ENCODE data around the gene MTPN. TPM values are rescaled to one million over a fixed set of nuclear protein-coding genes. Genes with fewer than 3 reads are reported as not detected.

Gene MTPN
- total and polyA plus RNA-seq, 8 donors = 33.2 to 99.3 (median 59.4) TPM

- Histone ChIP-seq H3K4me3 (no peak overlapping the region), H3K36me3 (peaks cover 0 to 3% (median 1%) of the 10 kb centered on the region in 4 donors), H3K27me3 (no peaks in the 10 kb centered on the region), H3K4me1 (peaks cover 9 to 73% (median 46%) of the 10 kb centered on the region in 4 donors), H3K9me3 (no peaks in the 10 kb centered on the region), H3K27ac (no peak overlapping the region)
- 77 to 87% (median 82%) methylated on average over 6 of the region's 6 CpGs for WGBS, 5 donors
- TF ChIP-seq CTCF (IDR thresholded peaks at IDR 0.05) (no peak), POLR2A (IDR thresholded peaks at IDR 0.05) (no peak), EP300 (IDR thresholded peaks at IDR 0.05) (no peak), POLR2AphosphoS5 (IDR thresholded peaks at IDR 0.05) (no peak)
- no peak for DNase-seq
- intact Hi-C loops (cut with DNase I; ENCODE audit: low total_unique reads) = no loop called here
Measured at GRCh38 chr7:135960709-135961451, 16.3 kb downstream of the MTPN start.

GRCh38 chr7:135959646-135960363 is 17.4 kb downstream of the MTPN start:
- intact Hi-C loops (cut with DNase I; ENCODE audit: low total_unique reads) = no loop called here
- no peaks in the 10 kb centered on the region for H3K27me3 ChIP-seq
- TF ChIP-seq EP300 (IDR thresholded peaks at IDR 0.05) (no peak), POLR2AphosphoS5 (IDR thresholded peaks at IDR 0.05) (no peak), POLR2A (IDR thresholded peaks at IDR 0.05) (no peak), CTCF (IDR thresholded peaks at IDR 0.05) (no peak)
- H3K36me3 ChIP-seq = peaks cover 0 to 4% (median 2%) of the 10 kb centered on the region in 4 donors
- H3K27ac ChIP-seq = no peak overlapping the region
- no peaks in the 10 kb centered on the region for H3K9me3 ChIP-seq
- H3K4me1 ChIP-seq = peaks cover 9 to 64% (median 41%) of the 10 kb centered on the region in 4 donors
- no peak for DNase-seq
- no peak overlapping the region for H3K4me3 ChIP-seq

GRCh38 chr7:135958173-135958572 is 19.0 kb downstream of the MTPN start:
- H3K27ac ChIP-seq = no peak overlapping the region
- DNase-seq = no peak
- TF ChIP-seq POLR2AphosphoS5 (IDR thresholded peaks at IDR 0.05) (no peak), POLR2A (IDR thresholded peaks at IDR 0.05) (no peak), EP300 (IDR thresholded peaks at IDR 0.05) (no peak), CTCF (IDR thresholded peaks at IDR 0.05) (no peak)
- WGBS, 5 donors = 94 to 98% (median 98%) methylated on average over 1 of the region's 1 CpG
- H3K27me3 ChIP-seq = no peaks in the 10 kb centered on the region
- intact Hi-C loops (cut with DNase I; ENCODE audit: low total_unique reads) = no loop called here
- peaks cover 9 to 51% (median 30%) of the 10 kb centered on the region in 4 donors for H3K4me1 ChIP-seq
- H3K9me3 ChIP-seq = no peaks in the 10 kb centered on the region
- no peak overlapping the region for H3K4me3 ChIP-seq
- peaks cover 0 to 4% (median 2%) of the 10 kb centered on the region in 4 donors for H3K36me3 ChIP-seq

GRCh38 chr7:135957627-135958026 is 19.5 kb downstream of the MTPN start:
- no peak for DNase-seq
- intact Hi-C loops (cut with DNase I; ENCODE audit: low total_unique reads) = no loop called here
- TF ChIP-seq CTCF (IDR thresholded peaks at IDR 0.05) (no peak), POLR2AphosphoS5 (IDR thresholded peaks at IDR 0.05) (no peak), POLR2A (IDR thresholded peaks at IDR 0.05) (no peak), EP300 (IDR thresholded peaks at IDR 0.05) (no peak)
- Histone ChIP-seq H3K36me3 (peaks cover 0 to 4% (median 2%) of the 10 kb centered on the region in 4 donors), H3K4me1 (peaks cover 9 to 48% (median 25%) of the 10 kb centered on the region in 4 donors), H3K9me3 (no peaks in the 10 kb centered on the region), H3K27me3 (no peaks in the 10 kb centered on the region), H3K4me3 (no peak overlapping the region), H3K27ac (no peak overlapping the region)
- WGBS, 5 donors = 92 to 96% (median 95%) methylated on average over 2 of the region's 2 CpGs
